Forelimb muscle (tissue), 1 donor: Measurements from ENCODE around the gene SPSB4. TPM values are rescaled to one million over a fixed set of nuclear protein-coding genes. Genes with fewer than 3 reads are reported as not detected.

Experiments used
- polyA plus RNA-seq: library from polyadenylated mRNA; unstranded; fragments of 120-200 nt; gene quantifications from one replicate; pipeline ENCODE4 v1.2.1, GENCODE V29; 2013; ENCODE audit not compliant: insufficient read length

The SPSB4 gene
- polyA plus RNA-seq, 1 donor: 18.7 TPM

Other genes starting within 250 kb of the SPSB4 start
- 66.3 TPM for gene SLC25A36, start 109.5 kb upstream of the SPSB4 start, polyA plus RNA-seq
- gene PXYLP1, start 180.5 kb downstream of the SPSB4 start, polyA plus RNA-seq: 19.3 TPM